C4-2B (cell line): Measurements from ENCODE around the gene RBMS3.

Source experiments
- CTCF ChIP-seq: fragments of 450-650 bp; conservative IDR thresholded peaks from 2 replicates; pipeline ENCODE4 v1.5.1; 2017; ENCODE audit warnings: mild to moderate bottlenecking
- ZFX ChIP-seq: fragments of 450-650 bp; IDR thresholded peaks from 2 replicates; pipeline ENCODE4 v1.6.1; 2017

- TF ChIP-seq CTCF, result no peak
- TF ChIP-seq ZFX, result no peak
Observed at GRCh38 chr3:29236146-29236840, 44.6 kb upstream of the RBMS3 start.
